GM19395 (cell line): Measurements from ENCODE around the gene ANXA9.

Source experiments
- ATAC-seq: cut with Tn5 transposase; IDR thresholded peaks from one replicate; pipeline ENCODE4 v1.9.1; 2021; ENCODE audit warnings: mild to moderate bottlenecking, moderate library complexity; ENCODE audit not compliant: unreplicated experiment

ANXA9 gene

DNA sequence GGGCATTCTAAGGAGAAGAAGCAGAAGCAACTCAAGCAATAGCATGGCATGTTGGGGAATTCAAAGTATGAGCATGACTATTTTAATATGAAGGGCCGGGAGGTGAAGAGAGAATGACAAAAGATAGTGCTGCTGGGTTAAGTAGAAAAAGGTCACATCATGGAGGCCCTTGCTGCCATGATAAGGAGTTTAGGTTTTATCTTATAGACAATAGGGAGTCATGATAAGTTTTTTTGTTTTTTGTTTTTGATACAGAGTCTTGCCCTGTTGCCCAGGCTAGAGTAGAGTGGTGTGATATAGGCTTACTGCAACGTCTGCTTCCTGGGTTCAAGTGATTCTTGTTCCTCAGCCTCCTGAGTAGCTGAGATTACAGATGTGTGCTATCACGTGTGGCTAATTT, 57.4 kb downstream of the ANXA9 start:
- ATAC-seq, result no peak

DNA sequence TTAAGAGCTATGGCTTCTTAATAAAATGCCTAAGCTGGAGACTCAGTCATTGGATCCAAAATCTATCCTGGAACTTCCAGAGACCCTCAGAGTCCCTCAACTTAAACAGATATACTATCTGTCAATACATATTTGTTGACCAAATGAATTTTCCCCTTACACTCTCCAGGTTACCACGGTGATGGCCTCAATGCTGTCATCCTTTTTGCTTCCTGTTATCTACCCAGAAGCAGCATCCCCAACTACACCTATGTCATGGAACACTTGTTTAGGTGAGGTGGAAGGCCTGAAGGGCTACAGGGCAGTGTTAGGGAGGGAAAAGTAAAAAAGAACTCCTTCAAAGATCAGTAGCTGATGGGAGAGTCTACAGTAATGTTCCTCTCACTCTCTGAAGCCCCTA, 61.1 kb downstream of the ANXA9 start:
- ATAC-seq, result no peak
